Prostate gland (tissue), 2 donors: Measurements from ENCODE around the gene RBBP9. TPM values are rescaled to one million over a fixed set of nuclear protein-coding genes. Genes with fewer than 3 reads are reported as not detected.

Experiments
- DNase-seq: peaks from one replicate; pipeline ENCODE4 v3.0.0-alpha.2; 2019; ENCODE audit warnings: low spot score
- H3K27ac ChIP-seq, 2 donors: fragments of 200-600 bp; sonication (generic); 2 replicates each; pipeline ENCODE4 v1.5.1; 2017 to 2019
- H3K27me3 ChIP-seq: fragments of 200-600 bp; sonication (generic); replicated peaks from 2 replicates; pipeline ENCODE4 v1.5.1; 2019; ENCODE audit not compliant: insufficient read depth
- H3K36me3 ChIP-seq, 2 donors: fragments of 200-600 bp; sonication (generic); 1 replicate in 1 of 2; 2 replicates in 1 of 2; pipeline versions ENCODE4 v1.5.1 to v1.8.1; 2017 to 2019
- H3K4me1 ChIP-seq: fragments of 200-600 bp; sonication (generic); replicated peaks from 2 replicates; pipeline ENCODE4 v1.5.1; 2019
- H3K4me3 ChIP-seq, 2 donors: fragments of 200-600 bp; sonication (generic); 2 replicates each; pipeline ENCODE4 v1.5.1; 2017 to 2019
- H3K9me3 ChIP-seq: fragments of 200-600 bp; sonication (generic); 2 replicates; pipeline ENCODE4 v1.5.1; 2017
- CTCF ChIP-seq, 4 experiments: fragments of 200-600 bp in 2 of 4; fragments of 450-650 bp in 2 of 4; sonication (generic) in 2 of 4; IDR thresholded peaks; 1 replicate in 3 of 4; 2 replicates in 1 of 4; pipeline ENCODE4 v1.5.1; 2016 to 2019; ENCODE audit warnings: antibody characterized with exemption in 4 of 4, mild to moderate bottlenecking in 2 of 4, moderate library complexity in 2 of 4
- POLR2A ChIP-seq: fragments of 450-650 bp; IDR thresholded peaks from one replicate; pipeline ENCODE4 v1.6.1; 2016; ENCODE audit warnings: antibody characterized with exemption, mild to moderate bottlenecking
- POLR2AphosphoS5 ChIP-seq: sonication (generic); formaldehyde crosslinking; IDR thresholded peaks from one replicate; pipeline ENCODE4 v1.6.1; 2017; ENCODE audit warnings: antibody characterized with exemption
- WGBS: methylation state at CpG from one replicate; pipeline ENCODE4 v1.1.5; 2018; 5-methylcytosine and 5-hydroxymethylcytosine counted together
- intact Hi-C: fragments of 100-400 bp; cut with DNase I; formaldehyde crosslinking; loops from one replicate; pipeline ENCODE4 v1.14.2; 2022
- total RNA-seq, 2 donors: library from RNA; depleted of rRNA; stranded (reverse); fragments of >200 nt; gene quantifications; one replicate each; pipeline ENCODE4 v1.1.0, GENCODE V29; 2016

Gene RBBP9
- total RNA-seq, 2 donors from 2014 or later, result 14.4 to 21.3 TPM

GRCh38 chr20:18537651-18538050, 40.6 kb upstream of the RBBP9 start:
- H3K36me3 ChIP-seq, result peaks cover 3 to 7% of the 10 kb centered on the region in 2 donors
- 96% methylated on average over 2 of the region's 2 CpGs for WGBS

DNA sequence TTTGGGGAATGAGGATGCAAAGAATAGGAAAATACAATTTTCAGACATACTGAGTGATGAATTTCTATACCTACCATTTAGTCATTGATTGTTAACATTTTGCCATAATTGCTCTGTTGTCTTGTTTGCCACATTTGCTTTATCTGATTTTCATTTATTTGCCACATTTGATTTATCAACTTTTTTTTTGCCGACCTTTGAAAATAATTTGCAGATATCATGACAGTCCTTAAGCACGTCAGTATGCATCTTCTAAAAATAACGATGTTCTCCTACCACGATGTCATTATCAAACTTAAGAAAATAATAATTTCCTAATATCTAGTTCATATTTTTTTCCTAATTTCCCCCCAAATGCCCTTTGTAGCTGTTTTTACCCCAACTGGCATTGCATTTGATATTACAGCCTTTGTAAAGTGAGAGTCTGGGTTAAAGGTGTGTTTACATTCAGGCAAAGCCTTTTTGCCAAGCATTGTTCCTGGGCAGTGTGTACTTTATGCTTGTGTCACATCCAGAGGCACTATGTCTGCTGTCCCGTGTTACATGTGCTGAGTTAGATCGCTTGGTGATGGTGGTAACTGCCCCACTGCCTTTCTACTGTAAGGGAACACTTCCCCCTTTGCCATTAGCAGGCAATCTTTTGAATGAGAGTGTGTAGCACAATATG, 37.1 kb upstream of the RBBP9 start:
- 93% methylated on average over 6 of the region's 6 CpGs for WGBS
- DNase-seq, result no peak
- H3K4me3 ChIP-seq, result no peak overlapping the region
- intact Hi-C loops, result no loop called here
- H3K27me3 ChIP-seq, result no peaks in the 10 kb centered on the region
- H3K4me1 ChIP-seq, result no peaks in the 10 kb centered on the region
- no peak for TF ChIP-seq CTCF (IDR thresholded peaks at IDR 0.05)
- TF ChIP-seq POLR2A, result no peak
- TF ChIP-seq POLR2AphosphoS5, result no peak
- H3K9me3 ChIP-seq, result no peaks in the 10 kb centered on the region
- H3K36me3 ChIP-seq, result peaks cover 3 to 24% of the 10 kb centered on the region in 2 donors
- no peak overlapping the region for H3K27ac ChIP-seq

More at GRCh38 chr20:18537651-18538050, 40.6 kb upstream of the RBBP9 start:
- no peak for TF ChIP-seq CTCF (IDR thresholded peaks at IDR 0.05)
- TF ChIP-seq POLR2AphosphoS5, result no peak
- TF ChIP-seq POLR2A, result no peak
- no peaks in the 10 kb centered on the region for H3K9me3 ChIP-seq
- no peak overlapping the region for H3K4me3 ChIP-seq
- no peaks in the 10 kb centered on the region for H3K4me1 ChIP-seq
- H3K27ac ChIP-seq, result no peak overlapping the region
- H3K27me3 ChIP-seq, result no peaks in the 10 kb centered on the region
- DNase-seq, result no peak
- intact Hi-C loops, result no loop called here

DNA sequence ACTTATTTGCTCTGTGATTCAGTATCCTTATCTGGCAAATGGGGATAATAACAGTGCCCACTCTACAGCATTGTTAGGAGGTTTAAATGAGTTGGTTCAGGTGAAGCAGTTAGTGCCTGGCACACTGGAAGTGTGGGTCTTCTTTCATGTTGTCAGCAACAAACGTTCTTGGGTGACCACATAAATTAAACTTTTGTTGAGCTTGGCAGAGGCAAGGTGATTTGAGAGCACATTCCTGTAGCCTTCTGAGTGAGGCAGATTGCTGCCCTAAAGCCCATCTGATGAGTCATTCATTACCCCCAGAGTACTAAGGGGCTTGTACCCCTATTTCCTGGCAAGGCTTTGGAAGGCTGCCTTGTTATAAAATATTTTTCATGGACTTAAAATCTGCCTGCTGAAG, 36.5 kb upstream of the RBBP9 start:
- no peak for TF ChIP-seq POLR2AphosphoS5
- no peak for TF ChIP-seq POLR2A
- TF ChIP-seq CTCF (IDR thresholded peaks at IDR 0.05), result no peak
- intact Hi-C loops, result no loop called here
- no peak overlapping the region for H3K4me3 ChIP-seq
- DNase-seq, result no peak
- H3K9me3 ChIP-seq, result no peaks in the 10 kb centered on the region
- no peaks in the 10 kb centered on the region for H3K27me3 ChIP-seq
- H3K4me1 ChIP-seq, result no peaks in the 10 kb centered on the region
- no peak overlapping the region for H3K27ac ChIP-seq
- WGBS, result 47% methylated on average over 1 of the region's 1 CpG
- H3K36me3 ChIP-seq, result peaks cover 3 to 24% of the 10 kb centered on the region in 2 donors

DNA sequence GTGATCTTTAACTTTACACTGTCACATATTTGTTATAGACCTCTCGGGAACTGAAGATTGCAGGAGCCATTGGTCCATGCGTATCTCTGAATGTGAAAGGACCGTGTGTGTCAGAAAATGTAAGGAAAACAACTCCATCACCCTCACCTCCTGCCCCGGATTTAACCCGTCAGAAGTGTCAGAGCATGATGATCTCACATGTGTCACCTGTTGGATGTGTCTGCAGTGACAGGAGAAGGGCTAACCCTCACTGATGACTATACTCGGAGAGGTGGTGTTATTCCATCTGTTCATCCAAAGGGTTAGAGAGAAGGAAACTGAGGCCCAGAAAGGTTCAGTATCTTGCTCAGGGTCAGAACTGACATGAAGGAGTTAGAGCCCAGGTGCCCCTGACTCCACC, 35.6 kb upstream of the RBBP9 start:
- H3K4me1 ChIP-seq, result no peaks in the 10 kb centered on the region
- H3K27me3 ChIP-seq, result no peaks in the 10 kb centered on the region
- 94% methylated on average over 6 of the region's 6 CpGs for WGBS
- no peaks in the 10 kb centered on the region for H3K9me3 ChIP-seq
- TF ChIP-seq POLR2AphosphoS5 (no peak), CTCF (IDR thresholded peaks at IDR 0.05) (no peak), POLR2A (no peak)
- no peak overlapping the region for H3K27ac ChIP-seq
- H3K36me3 ChIP-seq, result peaks cover 9 to 24% of the 10 kb centered on the region in 2 donors
- intact Hi-C loops, result no loop called here
- no peak for DNase-seq
- no peak overlapping the region for H3K4me3 ChIP-seq

DNA sequence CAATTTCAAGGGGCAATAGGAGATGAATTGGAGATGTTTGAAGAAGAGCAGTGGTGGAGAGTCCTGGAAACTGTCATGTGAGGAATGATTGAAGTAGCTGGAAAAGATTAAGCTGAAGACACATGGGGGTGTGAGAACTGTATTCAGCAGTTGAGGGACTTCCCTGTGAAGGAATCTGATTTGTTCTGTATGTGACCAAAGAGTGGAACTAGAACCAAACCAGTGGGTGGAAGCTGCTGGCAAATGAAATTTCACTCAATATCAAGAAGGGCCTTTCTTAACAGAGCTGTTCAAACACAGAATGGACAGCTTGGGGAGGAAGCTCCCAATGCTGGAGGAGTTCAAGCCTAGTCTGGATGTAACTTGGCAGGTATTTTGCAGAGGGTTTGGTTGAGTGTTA, 32.0 kb upstream of the RBBP9 start:
- TF ChIP-seq POLR2AphosphoS5, result no peak
- TF ChIP-seq POLR2A, result no peak
- no peak for TF ChIP-seq CTCF (IDR thresholded peaks at IDR 0.05)
- Histone ChIP-seq H3K27me3 (no peaks in the 10 kb centered on the region), H3K4me3 (no peak overlapping the region), H3K9me3 (no peaks in the 10 kb centered on the region), H3K36me3 (peaks cover 15 to 24% of the 10 kb centered on the region in 2 donors), H3K27ac (no peak overlapping the region), H3K4me1 (no peaks in the 10 kb centered on the region)
- intact Hi-C loops, result no loop called here
- no peak for DNase-seq
